GM19193 (cell line): ENCODE data around the gene HOMER2.

ENCODE experiments used
- POLR2A ChIP-seq: IDR thresholded peaks from 4 replicates; pipeline ENCODE4 v1.6.1; 2011; ENCODE audit not compliant: insufficient read depth, insufficient read length; ENCODE audit errors: extremely low read depth

The HOMER2 gene

GRCh38 chr15:82946155-82946701 lies 6.3 kb downstream of the HOMER2 start:
- no peak for TF ChIP-seq POLR2A

GRCh38 chr15:82945326-82945725 lies 7.2 kb downstream of the HOMER2 start:
- TF ChIP-seq POLR2A, result no peak

DNA sequence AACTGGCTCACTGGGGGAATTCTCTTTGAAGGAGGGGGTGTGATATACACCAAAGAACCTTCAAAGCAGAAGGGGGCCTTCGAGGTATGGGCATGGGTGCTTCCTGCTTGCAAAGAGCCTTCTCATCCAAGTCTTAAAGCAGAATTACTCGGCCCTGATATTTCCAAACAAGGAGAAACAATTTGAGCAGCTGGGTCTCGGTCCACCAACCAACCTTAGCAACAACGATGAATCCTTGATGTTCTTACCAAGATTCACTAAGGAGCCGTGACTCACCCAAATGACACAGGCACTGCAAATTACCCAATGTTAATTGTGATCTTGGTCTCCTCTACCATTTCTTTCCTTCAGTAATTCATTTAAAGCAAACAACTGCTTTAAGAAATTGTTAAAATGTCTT lies 7.7 kb downstream of the HOMER2 start:
- TF ChIP-seq POLR2A, result no peak

DNA sequence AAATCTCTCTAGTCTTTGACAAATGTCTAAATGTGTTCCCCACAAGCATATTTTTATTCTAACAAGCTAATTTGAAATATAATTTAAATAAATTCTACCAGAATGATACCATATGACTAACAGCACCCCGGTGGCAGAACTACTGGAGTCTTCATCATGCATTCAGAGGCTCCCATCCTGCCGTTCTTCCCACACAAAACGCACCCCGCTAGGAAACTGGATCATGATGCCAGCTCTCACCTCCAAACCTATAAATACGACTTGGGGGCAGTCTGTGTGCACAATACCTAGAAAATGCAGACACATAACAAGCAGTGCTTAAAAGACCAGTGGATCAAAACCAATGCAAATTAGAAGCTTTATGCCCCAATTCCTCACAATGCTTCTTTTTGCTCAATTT lies 8.5 kb downstream of the HOMER2 start:
- TF ChIP-seq POLR2A, result no peak

- TF ChIP-seq POLR2A, result no peak
These were observed 9.3 kb downstream of the HOMER2 start for GRCh38 chr15:82943176-82943575.

DNA sequence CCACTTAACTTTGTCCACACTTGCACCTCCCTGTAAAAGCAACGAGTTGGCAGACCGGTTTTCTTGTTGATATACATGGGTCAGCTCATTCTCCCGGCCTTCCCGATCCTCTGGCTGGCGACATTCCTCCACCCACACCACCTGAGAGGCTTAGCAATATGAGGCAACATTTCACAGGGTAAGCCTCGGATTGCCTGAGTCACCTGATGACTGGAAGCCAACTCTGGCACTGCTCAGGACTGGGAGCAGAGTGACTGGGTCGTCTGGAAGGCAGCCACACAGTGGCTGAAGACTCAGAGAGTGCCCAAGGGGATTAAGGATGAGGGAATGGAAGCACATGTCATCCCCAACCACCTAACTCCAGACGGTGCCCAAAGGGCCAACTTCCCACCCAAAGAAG lies 9.8 kb downstream of the HOMER2 start:
- TF ChIP-seq POLR2A, result no peak

GRCh38 chr15:82937712-82938058 lies 14.8 kb downstream of the HOMER2 start:
- no peak for TF ChIP-seq POLR2A

DNA sequence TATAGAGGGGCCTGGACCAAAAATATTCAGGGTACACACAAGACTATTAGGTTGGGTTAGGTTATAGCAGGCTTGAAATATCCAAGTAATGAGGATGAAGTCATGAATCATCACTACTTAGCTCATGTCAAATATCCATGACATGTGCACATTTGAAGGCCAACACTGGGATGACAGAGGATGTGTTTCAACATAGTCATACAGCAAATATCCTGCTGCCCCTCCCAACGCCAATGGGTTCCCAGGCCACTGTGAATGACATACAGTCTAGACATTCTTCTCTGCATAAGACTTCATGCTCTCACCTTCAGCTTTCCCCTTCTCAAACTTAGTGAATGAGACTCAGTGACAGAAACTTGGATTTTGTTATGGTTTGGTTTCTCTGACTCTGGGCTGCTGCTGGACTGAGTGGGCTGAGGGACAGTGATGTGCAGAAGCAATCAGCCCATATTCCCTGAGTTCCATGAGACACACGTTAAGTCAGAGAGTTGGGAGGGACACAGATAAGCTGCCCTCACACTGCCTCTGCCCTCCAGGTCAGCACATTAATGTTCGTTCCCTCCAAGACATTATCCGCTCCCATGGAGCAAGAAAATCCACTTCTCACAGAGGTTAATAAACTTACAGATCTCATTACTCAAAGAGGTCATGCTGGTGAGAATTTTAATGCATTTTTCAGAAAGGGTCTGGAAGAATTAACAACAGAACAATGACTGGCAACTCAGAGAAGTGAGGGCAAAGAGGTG lies 15.4 kb downstream of the HOMER2 start:
- TF ChIP-seq POLR2A, result no peak

DNA sequence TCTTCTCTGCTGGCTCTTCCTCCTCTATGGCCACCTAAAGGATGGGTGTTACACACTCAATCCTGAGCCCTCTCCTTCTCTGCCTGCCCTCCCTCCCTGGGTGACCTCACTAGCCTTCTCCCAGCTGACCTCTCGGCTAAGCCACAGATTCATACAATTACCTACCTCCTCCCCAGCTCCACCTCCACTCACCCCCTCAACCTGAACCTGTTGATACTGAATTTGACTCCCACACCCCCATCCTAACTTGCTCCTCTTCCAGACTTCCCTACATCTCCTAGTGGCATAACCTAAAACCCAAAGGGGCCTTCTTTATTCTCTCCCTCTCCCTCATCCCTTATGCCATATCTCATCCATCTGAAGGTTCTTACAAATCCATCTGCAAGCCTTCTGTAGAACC lies 17.1 kb downstream of the HOMER2 start:
- TF ChIP-seq POLR2A, result no peak

DNA sequence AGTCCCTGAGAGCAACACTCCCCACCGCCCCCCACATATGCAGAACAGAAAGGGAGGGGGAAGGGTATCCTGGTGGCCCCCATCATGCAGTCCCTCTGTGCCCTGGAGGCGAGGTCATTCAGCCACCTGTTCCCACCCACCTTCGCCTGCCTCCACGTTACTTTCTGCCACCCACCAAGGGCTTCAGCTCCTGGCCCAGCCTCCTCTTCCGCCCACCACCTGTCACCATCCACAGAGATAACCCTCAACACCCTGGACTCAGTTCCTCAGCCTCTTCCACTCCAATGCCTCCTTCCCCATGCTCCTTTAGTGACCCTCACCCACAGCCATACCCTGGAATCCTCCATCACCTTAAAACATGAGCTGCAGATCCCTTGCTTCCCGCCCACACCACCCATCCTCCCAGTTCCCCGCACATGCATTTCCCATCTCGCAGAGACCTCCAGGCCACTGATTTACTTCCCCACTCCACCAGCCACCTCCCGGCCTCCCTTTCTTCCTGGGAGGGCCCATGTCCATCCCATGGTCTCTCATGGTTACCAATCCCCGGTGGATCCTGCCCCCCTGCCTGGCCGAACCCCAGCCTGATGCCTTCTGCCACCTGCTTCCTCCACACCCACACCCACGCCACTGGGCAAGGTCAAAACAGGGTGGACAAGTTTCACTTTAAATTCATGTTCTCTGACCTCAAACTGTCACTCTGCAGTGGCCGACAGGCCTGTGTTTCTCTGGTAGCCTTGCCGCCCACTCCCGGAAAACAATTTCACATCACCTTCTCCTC lies 18.2 kb downstream of the HOMER2 start:
- TF ChIP-seq POLR2A, result no peak

DNA sequence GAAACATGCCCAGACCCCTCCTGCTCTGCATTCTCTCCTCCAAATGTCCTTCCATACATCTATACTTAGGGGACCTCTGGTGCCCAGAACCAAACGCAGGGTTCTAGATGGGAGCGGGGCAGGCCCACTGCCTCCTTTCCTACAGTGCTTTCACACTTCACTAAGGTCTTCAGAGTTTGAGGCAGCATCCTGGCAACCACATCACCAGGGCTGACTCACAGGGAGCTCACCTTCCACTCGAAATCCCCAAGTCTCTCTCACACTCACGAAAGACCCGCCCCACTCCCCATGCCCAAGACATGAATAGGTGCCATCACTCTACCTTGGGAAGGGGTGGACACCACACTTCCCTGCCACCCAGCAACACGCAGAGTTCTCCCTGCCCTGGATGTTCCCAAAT lies 18.9 kb downstream of the HOMER2 start:
- TF ChIP-seq POLR2A, result no peak

- no peak for TF ChIP-seq POLR2A
These were observed 21.3 kb downstream of the HOMER2 start for GRCh38 chr15:82931221-82931620.

DNA sequence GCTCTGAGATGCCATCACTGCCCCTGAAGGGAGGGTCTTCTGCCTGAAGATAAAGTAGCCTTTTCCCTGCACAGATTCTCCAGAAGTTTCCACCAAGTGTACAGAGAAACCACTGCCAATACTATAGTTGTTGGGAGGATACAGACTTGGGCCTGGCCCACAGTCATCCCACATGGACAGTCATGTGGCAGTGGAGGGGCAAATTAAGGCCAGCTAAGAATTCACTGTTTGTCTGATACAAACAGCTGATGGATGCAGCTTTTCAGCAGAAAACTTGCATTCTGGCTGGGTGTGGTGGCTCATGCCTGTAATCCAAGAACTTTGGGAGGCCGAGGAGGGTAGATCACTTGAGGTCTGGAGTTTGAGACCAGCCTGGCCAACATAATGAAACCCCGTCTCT lies 22.1 kb downstream of the HOMER2 start:
- TF ChIP-seq POLR2A, result no peak

GRCh38 chr15:82928711-82929110 lies 23.8 kb downstream of the HOMER2 start:
- no peak for TF ChIP-seq POLR2A

GRCh38 chr15:82923744-82924143 lies 28.8 kb downstream of the HOMER2 start:
- no peak for TF ChIP-seq POLR2A

GRCh38 chr15:82922737-82923136 lies 29.8 kb downstream of the HOMER2 start:
- TF ChIP-seq POLR2A, result no peak

DNA sequence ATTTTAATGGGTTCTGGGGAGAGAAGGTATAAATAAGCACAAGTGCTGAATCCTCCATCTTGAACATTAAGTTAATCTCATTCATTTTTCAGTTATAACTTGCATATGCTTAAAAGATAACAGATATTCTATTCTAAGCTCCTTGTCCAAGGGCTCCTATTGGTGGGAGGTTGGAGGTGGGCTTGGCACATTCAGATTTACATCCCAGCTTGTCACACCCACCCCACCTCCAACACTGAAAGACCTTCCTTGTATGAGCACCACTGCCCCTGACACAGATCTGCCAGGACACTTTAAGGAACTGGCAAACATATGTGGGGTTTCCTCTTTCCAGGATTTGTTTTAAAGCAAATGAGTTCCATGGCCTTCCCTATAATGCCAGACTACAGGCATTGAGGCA lies 30.6 kb downstream of the HOMER2 start:
- TF ChIP-seq POLR2A, result no peak

- TF ChIP-seq POLR2A, result no peak
These were observed 31.3 kb downstream of the HOMER2 start for GRCh38 chr15:82921242-82921641.
